Trophoblast cell (in vitro differentiated cells and primary cell): ENCODE measurements around the gene SBF2.
"Not testable (repeated sequence)": the region's sequence is repeated elsewhere in the genome, so short reads cannot be mapped to it uniquely, and the experiment has no call there.

Source experiments
- DNase-seq, 2 donors: peaks; one replicate each; pipeline ENCODE4 v3.0.0-alpha.2; 2016
- H2AFZ ChIP-seq: 2 replicates; pipeline ENCODE4 v1.6.1; 2013; ENCODE audit warnings: low read length, moderate library complexity, mild to moderate bottlenecking; ENCODE audit not compliant: insufficient read depth, poor library complexity
- H2AK5ac ChIP-seq: 2 replicates; pipeline ENCODE4 v1.6.1; 2013; ENCODE audit warnings: mild to moderate bottlenecking, low read length
- H2BK120ac ChIP-seq: 2 replicates; pipeline ENCODE4 v1.6.1; 2013; ENCODE audit warnings: low read length, mild to moderate bottlenecking, moderate library complexity; ENCODE audit not compliant: insufficient read depth, poor library complexity
- H2BK12ac ChIP-seq: 2 replicates; pipeline ENCODE4 v1.6.1; 2013; ENCODE audit warnings: mild to moderate bottlenecking, low read length, moderate library complexity
- H2BK5ac ChIP-seq: 2 replicates; pipeline ENCODE4 v1.6.1; 2013; ENCODE audit warnings: low read length, low read depth, moderate library complexity, mild to moderate bottlenecking; ENCODE audit not compliant: poor library complexity
- H3K14ac ChIP-seq: 2 replicates; pipeline ENCODE4 v1.6.1; 2013; ENCODE audit warnings: mild to moderate bottlenecking, low read length
- H3K18ac ChIP-seq: 2 replicates; pipeline ENCODE4 v1.6.1; 2013; ENCODE audit warnings: mild to moderate bottlenecking, low read length
- H3K23ac ChIP-seq: 2 replicates; pipeline ENCODE4 v1.6.1; 2013; ENCODE audit warnings: low read length
- H3K27ac ChIP-seq: 2 replicates; pipeline ENCODE4 v1.5.1; 2013; ENCODE audit warnings: low read depth, mild to moderate bottlenecking, inconsistent platforms, low read length, moderate library complexity
- H3K27me3 ChIP-seq: 2 replicates; pipeline ENCODE4 v1.6.1; 2013; ENCODE audit warnings: inconsistent platforms, mild to moderate bottlenecking, low read length, moderate library complexity; ENCODE audit not compliant: insufficient read depth
- H3K36me3 ChIP-seq, 2 experiments: 1 replicate in 1 of 2; 2 replicates in 1 of 2; pipeline ENCODE4 v1.6.1; 2013; ENCODE audit warnings: low read length in 2 of 2, mild to moderate bottlenecking in 2 of 2, moderate library complexity in 1 of 2; ENCODE audit not compliant: insufficient read depth in 2 of 2, control insufficient read depth in 1 of 2
- H3K4ac ChIP-seq: 2 replicates; pipeline ENCODE4 v1.6.1; 2013; ENCODE audit warnings: low read depth, mild to moderate bottlenecking, low read length, moderate library complexity
- H3K4me1 ChIP-seq, 2 experiments: 1 replicate in 1 of 2; 2 replicates in 1 of 2; pipeline ENCODE4 v1.6.1; 2013; ENCODE audit warnings: low read length in 2 of 2, mild to moderate bottlenecking in 2 of 2, moderate library complexity in 1 of 2; ENCODE audit not compliant: insufficient read depth in 2 of 2, control insufficient read depth in 1 of 2
- H3K4me2 ChIP-seq: 2 replicates; pipeline ENCODE4 v1.6.1; 2013; ENCODE audit warnings: inconsistent platforms, mild to moderate bottlenecking, low read length, moderate library complexity
- H3K4me3 ChIP-seq: 2 replicates; pipeline ENCODE4 v1.5.1; 2013; ENCODE audit warnings: mild to moderate bottlenecking, low read depth, low read length, inconsistent platforms
- H3K79me1 ChIP-seq: one replicate; pipeline ENCODE4 v1.6.1; 2013; ENCODE audit warnings: low read length
- H3K79me2 ChIP-seq: 2 replicates; pipeline ENCODE4 v1.6.1; 2013; ENCODE audit warnings: low read length, mild to moderate bottlenecking; ENCODE audit not compliant: control insufficient read depth, insufficient read depth, poor library complexity
- H3K9ac ChIP-seq: 2 replicates; pipeline ENCODE4 v1.6.1; 2013; ENCODE audit warnings: mild to moderate bottlenecking, low read length
- H3K9me3 ChIP-seq: 2 replicates; pipeline ENCODE4 v1.6.1; 2013; ENCODE audit warnings: low read depth, mild to moderate bottlenecking, control low read depth, inconsistent platforms, low read length; ENCODE audit not compliant: insufficient read depth
- H4K12ac ChIP-seq: 2 replicates; pipeline ENCODE4 v1.6.1; 2013; ENCODE audit warnings: low read depth, mild to moderate bottlenecking, low read length, moderate library complexity
- H4K8ac ChIP-seq: 2 replicates; pipeline ENCODE4 v1.6.1; 2013; ENCODE audit warnings: low read depth, mild to moderate bottlenecking, low read length, moderate library complexity
- H4K91ac ChIP-seq: one replicate; pipeline ENCODE4 v1.6.1; 2013; ENCODE audit warnings: low read depth, mild to moderate bottlenecking, low read length, moderate library complexity
- WGBS: extraction: QIAGEN DNeasy Blood & Tissue Kit; methylation state at CpG from one replicate; pipeline ENCODE4 v1.1.7; 2013; ENCODE audit warnings: missing lambda C conversion rate; ENCODE audit not compliant: insufficient read length, insufficient coverage; ENCODE audit errors: extremely low coverage; 5-methylcytosine and 5-hydroxymethylcytosine counted together

Gene SBF2

DNA sequence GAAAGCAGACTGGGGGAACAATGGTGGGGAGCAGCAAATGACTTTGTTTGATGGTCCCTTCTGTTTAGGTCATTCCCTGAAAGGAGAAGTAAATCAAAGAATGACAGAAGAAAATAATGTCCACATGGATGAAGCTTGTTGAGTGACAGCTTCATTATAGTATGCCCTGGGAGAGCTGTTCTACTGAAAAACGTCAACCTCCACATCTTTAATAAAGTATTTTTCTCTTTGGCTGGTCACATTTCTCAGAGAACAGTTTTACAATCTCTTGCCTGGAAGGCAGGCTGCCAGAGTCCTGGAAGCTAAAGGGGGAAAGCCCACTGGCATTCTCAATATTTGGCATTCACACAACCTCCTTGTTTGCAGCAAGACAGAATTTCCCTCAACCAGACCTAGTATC is 342.2 kb downstream of the SBF2 start:
- H3K18ac ChIP-seq, result no peak overlapping the region

DNA sequence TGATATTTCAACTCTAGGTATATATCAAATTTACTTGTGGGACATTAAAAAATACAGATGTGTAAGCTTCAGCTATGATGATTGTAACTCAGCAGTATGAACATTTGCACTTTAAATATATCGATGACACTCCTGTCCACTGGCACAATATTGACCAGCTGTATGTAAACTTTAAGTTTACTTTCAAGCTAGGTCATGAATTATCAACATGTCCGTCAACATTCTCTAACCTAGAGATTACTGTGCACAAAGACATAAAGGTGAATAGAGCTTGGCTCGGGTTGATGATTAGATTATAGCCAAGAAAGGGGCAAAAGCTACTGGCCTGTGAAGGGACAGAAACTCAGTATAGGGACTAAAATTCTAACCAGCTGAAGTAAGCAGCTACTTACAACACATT is 343.6 kb downstream of the SBF2 start:
- no peak overlapping the region for H2AFZ ChIP-seq
- no CpG with 5 or more reads among the region's 3 CpGs for WGBS

More for the DNA sequence above, 342.2 kb downstream of the SBF2 start:
- Histone ChIP-seq H4K91ac (no peak overlapping the region), H3K4me2 (no peak overlapping the region), H2AFZ (no peak overlapping the region), H3K9ac (no peak overlapping the region), H3K4me3 (no peak overlapping the region), H4K8ac (no peak overlapping the region), H3K79me1 (no peaks in the 10 kb centered on the region), H4K12ac (no peak overlapping the region), H3K27ac (no peak overlapping the region), H2BK12ac (no peak overlapping the region), H3K4me1 (peaks cover 0 to 3% of the 10 kb centered on the region in 2 experiments), H3K14ac (no peak overlapping the region), H2BK120ac (no peak overlapping the region), H3K23ac (no peak overlapping the region), H2BK5ac (no peak overlapping the region), H3K36me3 (no peaks in the 10 kb centered on the region), H3K4ac (no peak overlapping the region), H3K79me2 (no peaks in the 10 kb centered on the region), H3K27me3 (no peaks in the 10 kb centered on the region), H3K9me3 (no peaks in the 10 kb centered on the region), H2AK5ac (no peak overlapping the region)
- no peak for DNase-seq
- no CpG with 5 or more reads among the region's 1 CpG for WGBS

DNA sequence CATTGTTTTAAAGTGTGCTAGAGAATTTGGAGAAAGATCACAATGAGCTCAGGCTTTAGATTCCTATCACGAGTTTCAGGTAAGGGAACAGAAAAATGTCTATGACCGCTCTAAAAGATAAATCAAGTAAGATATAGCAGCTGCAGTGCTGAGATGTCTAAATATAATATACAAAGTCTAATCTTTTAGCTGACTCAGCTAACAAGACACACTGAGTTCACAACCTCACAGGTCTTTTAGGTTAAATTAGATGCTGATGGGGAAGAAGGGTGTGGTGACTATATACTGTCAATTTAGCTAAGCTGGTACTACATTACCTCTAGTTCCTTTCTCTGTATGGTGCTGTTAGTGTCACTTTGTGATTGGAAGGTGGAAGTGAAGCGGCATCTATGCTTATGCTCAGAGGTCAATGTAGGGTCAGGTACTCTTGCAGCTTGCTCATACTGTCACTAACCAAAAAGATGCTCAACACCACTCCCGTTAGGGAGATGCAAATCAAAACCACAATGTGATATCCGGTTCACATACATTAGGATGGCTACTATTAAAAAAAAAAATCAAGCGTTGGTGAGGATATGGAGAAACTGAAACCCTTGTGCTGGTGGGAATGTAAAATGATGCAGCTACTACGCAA is 346.7 kb downstream of the SBF2 start:
- H3K36me3 ChIP-seq, result no peaks in the 10 kb centered on the region
- no peak overlapping the region for H3K9ac ChIP-seq
- no peak overlapping the region for H2AFZ ChIP-seq
- no peak overlapping the region for H3K4me2 ChIP-seq
- H3K79me1 ChIP-seq, result no peaks in the 10 kb centered on the region
- H4K91ac ChIP-seq, result no peak overlapping the region
- H3K18ac ChIP-seq, result no peak overlapping the region
- no peak for DNase-seq
- H3K27me3 ChIP-seq, result no peaks in the 10 kb centered on the region
- no peak overlapping the region for H2BK5ac ChIP-seq
- H4K12ac ChIP-seq, result no peak overlapping the region
- no peak overlapping the region for H3K27ac ChIP-seq
- H3K23ac ChIP-seq, result no peak overlapping the region
- H2BK120ac ChIP-seq, result no peak overlapping the region
- H3K9me3 ChIP-seq, result no peaks in the 10 kb centered on the region
- no CpG with 5 or more reads among the region's 7 CpGs for WGBS
- peaks cover 0 to 3% of the 10 kb centered on the region in 2 experiments for H3K4me1 ChIP-seq
- H3K4ac ChIP-seq, result no peak overlapping the region
- H2BK12ac ChIP-seq, result no peak overlapping the region
- no peaks in the 10 kb centered on the region for H3K79me2 ChIP-seq
- H4K8ac ChIP-seq, result no peak overlapping the region
- no peak overlapping the region for H3K4me3 ChIP-seq
- no peak overlapping the region for H2AK5ac ChIP-seq
- no peak overlapping the region for H3K14ac ChIP-seq

More for the DNA sequence above, 343.6 kb downstream of the SBF2 start:
- H4K91ac ChIP-seq, result no peak overlapping the region
- no peaks in the 10 kb centered on the region for H3K79me1 ChIP-seq
- H2AK5ac ChIP-seq, result no peak overlapping the region
- no peak overlapping the region for H3K4ac ChIP-seq
- no peaks in the 10 kb centered on the region for H3K79me2 ChIP-seq
- H3K27ac ChIP-seq, result no peak overlapping the region
- H2BK5ac ChIP-seq, result no peak overlapping the region
- H3K4me2 ChIP-seq, result no peak overlapping the region
- H3K18ac ChIP-seq, result no peak overlapping the region
- H3K27me3 ChIP-seq, result no peaks in the 10 kb centered on the region
- peaks cover 0 to 3% of the 10 kb centered on the region in 2 experiments for H3K4me1 ChIP-seq
- H4K12ac ChIP-seq, result no peak overlapping the region
- H3K4me3 ChIP-seq, result no peak overlapping the region
- no peak for DNase-seq
- H3K23ac ChIP-seq, result no peak overlapping the region
- no peak overlapping the region for H3K9ac ChIP-seq
- H3K9me3 ChIP-seq, result no peaks in the 10 kb centered on the region
- H4K8ac ChIP-seq, result no peak overlapping the region
- no peaks in the 10 kb centered on the region for H3K36me3 ChIP-seq
- H2BK12ac ChIP-seq, result no peak overlapping the region
- no peak overlapping the region for H2BK120ac ChIP-seq
- H3K14ac ChIP-seq, result no peak overlapping the region

DNA sequence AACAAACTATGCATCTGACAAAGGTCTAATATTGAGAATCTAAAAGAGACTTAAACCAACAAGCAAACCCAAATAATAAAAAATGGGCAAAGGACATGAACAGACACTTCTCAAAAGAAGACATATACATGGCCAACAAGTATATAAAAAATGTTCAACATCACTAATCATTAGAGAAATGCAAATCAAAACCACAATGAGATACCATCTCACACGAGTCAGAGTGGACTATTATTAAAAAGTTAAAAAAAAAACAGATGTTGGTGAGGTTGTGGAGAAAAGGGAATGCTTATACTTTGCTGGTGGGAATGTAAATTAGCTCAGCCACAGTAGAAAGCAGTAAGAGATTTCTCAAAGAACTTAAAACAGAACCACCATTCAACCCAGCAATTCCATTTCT is 348.3 kb downstream of the SBF2 start:
- H3K4me1 ChIP-seq, H2AK5ac ChIP-seq, H3K36me3 ChIP-seq, H3K14ac ChIP-seq, H4K8ac ChIP-seq, H4K91ac ChIP-seq, H3K23ac ChIP-seq, H3K27me3 ChIP-seq, H3K18ac ChIP-seq, H3K4me2 ChIP-seq, DNase-seq, H2BK120ac ChIP-seq, H3K79me1 ChIP-seq, H4K12ac ChIP-seq, H3K4me3 ChIP-seq, H2BK5ac ChIP-seq, H2BK12ac ChIP-seq, H3K27ac ChIP-seq, H3K9ac ChIP-seq, H3K9me3 ChIP-seq, H3K79me2 ChIP-seq, H3K4ac ChIP-seq, H2AFZ ChIP-seq: not testable (repeated sequence)
- no CpG with 5 or more reads among the region's 1 CpG for WGBS
